GM21717 (cell line): ENCODE measurements around the gene TENT5C.

ENCODE experiments used
- ATAC-seq: cut with Tn5 transposase; IDR thresholded peaks from one replicate; pipeline ENCODE4 v1.9.1; 2021; ENCODE audit warnings: mild to moderate bottlenecking, moderate library complexity; ENCODE audit not compliant: unreplicated experiment

Gene TENT5C

GRCh38 chr1:117632269-117633067 lies 26.6 kb downstream of the TENT5C start:
- ATAC-seq, result peak; percentile 46

GRCh38 chr1:117633068-117633345 lies 27.2 kb downstream of the TENT5C start:
- no peak for ATAC-seq

GRCh38 chr1:117633423-117633822 lies 27.6 kb downstream of the TENT5C start:
- ATAC-seq, result no peak

GRCh38 chr1:117633936-117634335 lies 28.1 kb downstream of the TENT5C start:
- ATAC-seq, result no peak

GRCh38 chr1:117634631-117635030 lies 28.8 kb downstream of the TENT5C start:
- no peak for ATAC-seq

GRCh38 chr1:117635805-117636204 lies 30.0 kb downstream of the TENT5C start:
- ATAC-seq, result no peak

GRCh38 chr1:117636637-117637425 lies 31.0 kb downstream of the TENT5C start:
- ATAC-seq, result no peak

GRCh38 chr1:117638141-117638540 lies 32.3 kb downstream of the TENT5C start:
- no peak for ATAC-seq

GRCh38 chr1:117638759-117639158 lies 32.9 kb downstream of the TENT5C start:
- ATAC-seq, result no peak

GRCh38 chr1:117639741-117640140 lies 33.9 kb downstream of the TENT5C start:
- ATAC-seq, result no peak

- ATAC-seq, result no peak
These were observed 35.7 kb downstream of the TENT5C start for GRCh38 chr1:117641536-117641935.

GRCh38 chr1:117642963-117643362 lies 37.1 kb downstream of the TENT5C start:
- no peak for ATAC-seq

- ATAC-seq, result no peak
These were observed 37.8 kb downstream of the TENT5C start for GRCh38 chr1:117643601-117644000.

- peak; percentile 73 for ATAC-seq
These were observed 39.0 kb downstream of the TENT5C start for GRCh38 chr1:117644696-117645311.

- no peak for ATAC-seq
These were observed 39.5 kb downstream of the TENT5C start for GRCh38 chr1:117645343-117645742.

- no peak for ATAC-seq
These were observed 40.4 kb downstream of the TENT5C start for GRCh38 chr1:117646007-117646811.

GRCh38 chr1:117646956-117647355 lies 41.1 kb downstream of the TENT5C start:
- ATAC-seq, result no peak

GRCh38 chr1:117648015-117648414 lies 42.2 kb downstream of the TENT5C start:
- no peak for ATAC-seq

- no peak for ATAC-seq
These were observed 45.2 kb downstream of the TENT5C start for GRCh38 chr1:117650840-117651568.

- no peak for ATAC-seq
These were observed 45.8 kb downstream of the TENT5C start for GRCh38 chr1:117651616-117652015.
